Measurements from ENCODE around the gene DDIAS. TPM values are rescaled to one million over a fixed set of nuclear protein-coding genes. Genes with fewer than 3 reads are reported as not detected.
A peak's percentile ranks its signal among the peaks of the same experiment; 100 is the strongest.
"Not testable (repeated sequence)": the region's sequence is repeated elsewhere in the genome, so short reads cannot be mapped to it uniquely, and the experiment has no call there.

Gene DDIAS
- total RNA-seq, 1 experiment from 2014 or later = 34.5 TPM

DNA sequence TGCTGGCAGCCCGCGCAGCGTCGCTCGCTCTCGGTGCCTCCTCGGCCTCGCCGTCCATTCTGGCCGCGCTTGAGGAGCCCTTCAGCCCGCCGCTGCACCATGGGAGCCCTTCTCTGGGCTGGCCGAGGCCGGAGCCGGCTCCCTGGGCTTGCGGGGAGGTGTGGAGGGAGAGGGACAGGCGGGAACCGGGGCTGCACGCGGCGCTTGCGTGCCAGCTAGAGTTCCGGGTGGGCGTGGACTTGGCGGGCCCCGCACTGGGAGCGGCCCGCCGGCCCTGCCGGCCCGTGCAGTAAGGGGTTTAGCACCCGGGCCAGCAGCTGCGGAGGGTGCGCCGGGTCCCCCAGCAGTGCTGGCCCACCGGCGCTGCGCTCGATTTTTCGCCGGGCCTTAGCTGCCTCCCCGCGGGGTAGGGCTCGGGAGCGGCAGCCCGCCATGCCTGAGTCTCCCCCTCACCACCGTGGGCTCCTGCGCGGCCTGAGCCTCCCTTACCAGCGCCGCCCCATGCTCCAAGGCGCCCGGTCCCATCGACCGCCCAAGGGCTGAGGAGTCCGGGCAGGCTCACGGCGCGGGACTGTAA is 69.1 kb downstream of the DDIAS start:
- DNase-seq (ENCODE audit: low spot score) = not testable (repeated sequence)

DNA sequence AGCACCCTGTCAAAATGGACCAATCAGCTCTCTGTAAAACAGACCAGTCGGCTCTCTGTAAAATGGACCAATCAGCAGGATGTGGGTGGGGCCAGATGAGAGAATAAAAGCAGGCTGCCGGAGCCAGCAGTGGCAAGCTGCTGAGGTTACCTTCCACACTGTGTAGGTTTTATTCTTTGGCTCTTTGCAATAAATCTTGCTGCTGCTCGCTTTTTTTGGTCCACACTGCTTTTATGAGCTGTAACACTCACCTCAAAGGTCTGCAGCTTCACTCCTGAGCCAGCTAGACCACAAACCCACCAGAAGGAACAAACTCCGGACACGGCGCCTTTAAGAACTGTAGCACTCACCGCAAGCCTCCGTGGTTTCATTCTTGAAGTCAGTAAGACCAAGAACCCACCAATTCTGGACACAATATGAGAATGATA is 70.0 kb downstream of the DDIAS start:
- DNase-seq (ENCODE audit: low spot score) = not testable (repeated sequence)

DNA sequence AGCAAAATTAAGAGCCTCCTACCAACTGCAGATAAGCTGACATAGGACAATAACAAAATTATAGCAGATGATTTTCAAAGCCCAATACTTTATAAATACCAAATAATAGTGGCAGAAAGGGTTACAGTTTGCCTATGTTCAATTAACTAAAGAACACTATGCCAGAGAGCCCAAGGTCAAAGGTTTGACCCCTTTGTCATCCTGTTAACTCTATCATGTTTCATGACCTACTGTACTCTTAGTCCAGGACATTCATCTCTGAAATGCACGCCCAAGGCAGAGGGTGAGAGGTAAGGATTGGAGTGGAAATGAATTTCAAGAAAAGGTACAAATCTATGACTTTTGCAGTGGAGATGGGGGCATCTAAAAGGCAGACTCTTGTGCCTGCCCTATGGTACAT is 70.6 kb downstream of the DDIAS start:
- DNase-seq (ENCODE audit: low spot score) = no peak

DNA sequence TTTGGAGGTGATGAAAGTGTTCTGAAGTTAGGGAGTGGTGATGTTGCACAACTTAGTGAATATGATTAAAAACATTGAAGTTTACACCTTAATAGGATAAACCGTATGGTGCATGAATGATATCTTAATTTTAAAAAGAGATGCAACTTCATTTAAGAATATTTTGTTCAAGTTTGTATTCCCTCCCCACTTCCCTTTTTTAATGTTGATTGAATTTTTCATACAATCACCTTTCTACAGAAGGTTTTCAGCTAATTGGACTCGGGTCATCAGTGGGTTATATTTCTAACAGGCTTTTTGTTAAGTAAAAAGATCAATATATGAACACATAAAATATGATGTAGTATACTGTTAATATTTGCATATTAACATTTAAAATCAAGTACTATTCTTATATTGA is 72.6 kb downstream of the DDIAS start:
- no peak for DNase-seq (ENCODE audit: low spot score)

DNA sequence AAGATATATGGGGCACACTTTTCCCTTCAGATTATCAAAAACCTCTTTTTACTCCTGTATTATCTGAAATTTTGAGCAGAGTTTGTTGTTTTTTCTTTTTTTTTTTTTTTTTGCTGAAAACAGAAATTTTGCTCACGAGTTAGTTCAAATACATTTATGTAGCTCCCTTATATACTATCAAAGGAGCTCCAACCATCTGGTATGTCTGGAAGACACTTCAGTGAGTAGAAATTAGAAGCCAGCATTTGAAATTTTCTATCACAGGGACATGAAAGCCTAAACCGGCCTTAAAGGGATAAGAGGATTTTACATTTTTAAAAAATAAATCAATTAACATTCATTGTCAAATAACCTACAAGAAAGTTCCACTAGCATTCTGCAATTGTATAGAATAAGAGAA is 73.3 kb downstream of the DDIAS start:
- DNase-seq (ENCODE audit: low spot score) = no peak

DNA sequence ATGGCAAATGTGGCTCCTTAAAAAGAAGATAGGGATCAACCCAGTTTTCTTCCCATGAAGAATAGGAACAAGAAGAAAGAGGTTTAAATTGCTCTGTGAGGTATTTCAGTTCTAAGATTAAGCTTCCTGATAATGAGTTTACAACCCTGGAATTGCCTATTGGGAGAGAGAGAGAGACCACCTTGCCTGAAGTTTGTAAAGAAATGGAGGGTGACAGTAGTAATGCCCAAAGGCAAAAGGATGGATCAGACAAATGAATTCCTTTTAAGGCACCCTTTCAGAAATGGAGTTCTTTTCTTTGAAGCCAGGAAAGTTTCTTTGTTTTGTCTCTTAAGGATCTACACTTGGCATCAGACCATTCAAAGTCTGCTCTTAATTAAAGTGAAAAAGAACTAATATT is 74.3 kb downstream of the DDIAS start:
- DNase-seq (ENCODE audit: low spot score) = no peak

DNA sequence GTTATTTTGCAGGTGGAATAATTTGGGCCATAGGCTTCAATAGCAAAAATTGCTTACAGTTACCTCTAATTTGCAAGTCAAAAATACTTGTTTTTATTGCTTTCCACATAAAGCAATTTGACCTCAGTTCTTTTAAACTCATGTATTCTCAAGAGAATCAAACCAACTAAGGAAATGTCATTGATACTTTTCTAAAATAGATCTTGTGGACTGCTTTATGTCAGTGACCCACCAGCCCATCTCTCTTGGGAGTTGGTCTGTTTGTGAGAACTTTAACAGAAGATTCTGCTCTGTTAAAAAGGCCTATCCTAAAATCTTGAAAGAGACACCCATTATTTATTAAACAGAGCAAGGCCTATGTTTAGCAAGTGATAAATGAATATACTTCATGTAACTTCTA is 75.2 kb downstream of the DDIAS start:
- DNase-seq (ENCODE audit: low spot score) = no peak

DNA sequence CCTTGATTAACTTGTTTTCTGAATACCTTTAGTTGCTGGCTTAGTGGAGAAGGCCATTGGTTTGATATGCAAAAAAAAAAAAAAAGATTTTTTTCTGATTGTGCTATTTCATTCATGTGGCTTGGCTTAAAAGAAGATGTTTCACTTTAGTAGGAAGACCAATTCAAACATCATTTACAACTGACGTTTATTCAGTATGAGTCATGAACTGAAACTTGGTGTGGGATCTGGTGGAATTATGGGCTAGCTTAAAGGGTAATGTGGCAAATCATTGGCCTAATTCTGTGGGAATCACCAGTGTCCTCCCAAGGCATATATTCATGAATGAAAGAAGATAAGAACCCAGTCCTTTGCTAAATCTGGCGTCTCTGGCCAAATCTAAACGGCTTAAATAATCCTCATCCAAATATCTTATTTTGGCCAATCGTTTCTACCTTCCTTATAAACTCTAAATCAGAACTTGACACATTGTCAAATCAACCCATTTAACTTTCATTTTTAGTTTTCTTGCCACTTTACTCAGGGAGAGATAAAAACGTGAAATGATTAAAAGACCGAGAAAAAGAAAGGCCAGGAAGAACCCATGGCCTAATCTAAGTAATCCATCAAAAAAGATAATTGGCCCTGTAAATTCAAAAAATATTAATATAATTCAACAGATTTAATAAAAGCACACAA is 77.0 kb downstream of the DDIAS start:
- DNase-seq (ENCODE audit: low spot score) = peak; percentile 89

DNA sequence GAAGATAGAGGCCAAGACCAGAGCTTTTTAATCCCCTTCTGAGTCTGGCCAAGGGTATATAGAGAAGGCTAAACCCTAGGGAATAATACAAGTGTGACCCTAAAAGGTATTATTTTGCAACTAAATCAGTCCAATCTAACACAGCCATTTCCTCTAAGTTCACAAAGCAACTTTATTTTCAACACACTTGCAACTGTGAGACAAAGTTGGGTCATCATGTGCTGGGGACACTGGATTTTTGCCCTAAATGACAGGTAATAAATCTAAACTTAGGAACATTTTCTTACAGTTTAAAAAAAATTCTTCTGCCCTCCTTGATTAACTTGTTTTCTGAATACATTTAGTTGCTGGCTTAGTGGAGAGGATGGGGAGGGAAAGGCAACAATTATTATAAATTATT is 78.3 kb downstream of the DDIAS start:
- no peak for DNase-seq (ENCODE audit: low spot score)

DNA sequence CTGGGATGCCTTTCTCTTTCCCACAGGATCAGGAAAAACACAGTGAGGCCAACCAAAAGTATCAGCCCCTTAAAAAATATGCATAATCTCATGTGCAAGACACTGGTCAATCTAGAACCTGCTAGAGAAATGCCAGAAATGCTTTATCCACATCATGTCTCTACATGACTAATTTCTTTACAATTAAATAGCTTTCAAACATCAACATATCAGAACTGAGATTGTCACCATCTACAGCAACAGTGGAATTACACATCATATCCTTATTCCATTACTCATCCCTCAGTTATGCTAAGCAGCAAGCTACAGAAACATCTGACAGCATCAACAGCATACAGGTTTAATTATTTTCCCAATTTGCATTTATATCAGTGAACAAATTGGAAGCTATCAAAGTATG is 78.8 kb downstream of the DDIAS start:
- peak; percentile 89 for DNase-seq (ENCODE audit: low spot score)

DNA sequence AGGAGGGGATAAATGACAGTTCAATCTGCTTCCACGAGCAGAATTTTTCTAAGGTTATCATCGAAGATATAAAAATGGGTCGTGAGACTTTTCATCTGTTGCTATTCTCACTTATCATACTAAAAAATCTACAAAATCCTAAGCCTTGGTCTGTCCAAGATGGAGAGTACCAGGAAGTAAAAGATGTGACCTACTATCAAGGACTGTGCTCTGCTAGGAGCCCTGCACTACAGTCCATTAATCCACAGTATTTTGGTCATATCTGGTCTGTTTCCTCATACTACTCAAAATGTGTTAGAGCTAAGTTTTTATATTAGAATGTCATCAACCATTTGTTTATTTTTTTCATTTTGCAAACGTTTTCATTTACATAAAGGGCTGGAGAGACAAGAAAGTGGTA is 79.4 kb downstream of the DDIAS start:
- no peak for DNase-seq (ENCODE audit: low spot score)

DNA sequence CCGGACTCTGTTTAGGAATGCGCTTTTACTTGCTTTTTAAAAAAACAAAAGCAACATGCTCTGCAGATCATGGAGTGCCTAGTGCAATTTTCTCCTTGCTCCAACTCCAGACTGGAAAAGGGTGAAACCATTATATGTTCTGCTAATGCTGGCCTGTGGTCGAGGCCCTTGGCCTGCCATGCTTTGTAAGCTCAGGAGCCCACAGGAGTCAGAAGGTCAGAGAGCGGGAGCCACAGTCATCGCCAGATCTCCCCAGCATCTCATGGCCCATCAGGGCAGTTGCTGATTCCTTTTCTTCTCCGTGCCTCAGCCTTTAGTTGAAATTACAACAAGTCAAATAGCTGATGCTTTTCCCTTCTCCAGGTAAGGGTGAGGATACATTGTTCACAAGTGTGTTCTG is 80.3 kb downstream of the DDIAS start:
- no peak for DNase-seq (ENCODE audit: low spot score)

Other genes starting within 250 kb of the DDIAS start
- gene FAM181B, start 167.9 kb upstream of the DDIAS start, total RNA-seq (2014; rRNA removed; shearing (Covaris generic)) = not detected in 2 replicates
- gene PRCP, start 1.3 kb upstream of the DDIAS start, total RNA-seq (2014; rRNA removed; shearing (Covaris generic)) = 86.6 and 96.9 TPM in 2 replicates
- gene RAB30, start 170.2 kb downstream of the DDIAS start, total RNA-seq (2014; rRNA removed; shearing (Covaris generic)) = 24.7 and 26.8 TPM in 2 replicates